OCI-LY3 (cell line): ENCODE results near the gene POLR1B.

Source experiments
- CTCF ChIP-seq: fragments of 200-600, 300-600 bp; sonication (generic); IDR thresholded peaks from 2 replicates; pipeline ENCODE4 v1.5.1; 2014; ENCODE audit warnings: antibody characterized with exemption, low read length, low read depth
- EZH2phosphoT487 ChIP-seq: fragments of 200-600 bp; shearing (Covaris generic); IDR thresholded peaks from 2 replicates; pipeline ENCODE4 v1.6.1; 2018; ENCODE audit warnings: antibody characterized with exemption, mixed run types, low read depth

- TF ChIP-seq CTCF (no peak), EZH2phosphoT487 (no peak)
Measured at GRCh38 chr2:112601754-112602153, 59.5 kb downstream of the POLR1B start.
